ENCODE measurements around the gene GLRX3.
"Not testable (repeated sequence)": the region's sequence is repeated elsewhere in the genome, so short reads cannot be mapped to it uniquely, and the experiment has no call there.

GLRX3 gene

GRCh38 chr10:130136226-130137089, at the start of gene GLRX3:
Gene GLRX3, plus strand, starts transcription at chr10:130136391. Its CDS starts 30 bp downstream, at chr10:130136421.
- DNase-seq (ENCODE audit: low read depth, low spot score): peak; percentile 50

- DNase-seq (ENCODE audit: low read depth, low spot score): not testable (repeated sequence)
Measured at GRCh38 chr10:130090565-130090964, 45.6 kb upstream of the GLRX3 start.

GRCh38 chr10:130099344-130099743, 36.8 kb upstream of the GLRX3 start:
- no peak for DNase-seq (ENCODE audit: low read depth, low spot score)

GRCh38 chr10:130105724-130106123, 30.5 kb upstream of the GLRX3 start:
- DNase-seq (ENCODE audit: low read depth, low spot score): no peak

GRCh38 chr10:130108146-130108545, 28.0 kb upstream of the GLRX3 start:
- DNase-seq (ENCODE audit: low read depth, low spot score): not testable (repeated sequence)

GRCh38 chr10:130108934-130109604, 27.1 kb upstream of the GLRX3 start:
- no peak for DNase-seq (ENCODE audit: low read depth, low spot score)

GRCh38 chr10:130109796-130110245, 26.4 kb upstream of the GLRX3 start:
- DNase-seq (ENCODE audit: low read depth, low spot score): peak; percentile 84

GRCh38 chr10:130110246-130111112, 25.7 kb upstream of the GLRX3 start, which contains the start of gene C10orf143:
Gene C10orf143, minus strand, starts transcription at chr10:130110830. Its CDS starts 58 bp downstream, at chr10:130110772.
- peak; percentile 92 for DNase-seq (ENCODE audit: low read depth, low spot score)

- DNase-seq (ENCODE audit: low read depth, low spot score): peak; percentile 92
Measured at GRCh38 chr10:130111113-130111851, 24.9 kb upstream of the GLRX3 start.

GRCh38 chr10:130111852-130112180, 24.4 kb upstream of the GLRX3 start:
- no peak for DNase-seq (ENCODE audit: low read depth, low spot score)

GRCh38 chr10:130112821-130113220, 23.4 kb upstream of the GLRX3 start:
- DNase-seq (ENCODE audit: low read depth, low spot score): no peak

GRCh38 chr10:130116942-130117341, 19.2 kb upstream of the GLRX3 start:
- not testable (repeated sequence) for DNase-seq (ENCODE audit: low read depth, low spot score)

- DNase-seq (ENCODE audit: low read depth, low spot score): not testable (repeated sequence)
Measured at GRCh38 chr10:130117535-130117934, 18.7 kb upstream of the GLRX3 start.

GRCh38 chr10:130121486-130122079, 14.6 kb upstream of the GLRX3 start:
- no peak for DNase-seq (ENCODE audit: low read depth, low spot score)

GRCh38 chr10:130127364-130128061, 8.7 kb upstream of the GLRX3 start:
- DNase-seq (ENCODE audit: low read depth, low spot score): peak; percentile 32

- DNase-seq (ENCODE audit: low read depth, low spot score): no peak
Measured at GRCh38 chr10:130128062-130128781, 8.0 kb upstream of the GLRX3 start.

GRCh38 chr10:130128922-130129321, 7.3 kb upstream of the GLRX3 start:
- DNase-seq (ENCODE audit: low read depth, low spot score): no peak

GRCh38 chr10:130135676-130136225, 440 bp upstream of the GLRX3 start:
- DNase-seq (ENCODE audit: low read depth, low spot score): no peak

- no peak for DNase-seq (ENCODE audit: low read depth, low spot score)
Measured at GRCh38 chr10:130137090-130137448, 878 bp downstream of the GLRX3 start.

Data from smooth muscle cell of the brain vasculature (primary cell).